RWPE1 (cell line): ENCODE measurements around the gene SLC4A4.

ENCODE experiments used
- CTCF ChIA-PET: fragments of 350-600 bp; sonication (Branson Sonifier 250); formaldehyde crosslinking; extraction: SDS; loops from one replicate; lab custom pipeline; 2021; lab: Yijun Ruan, JAX
- POLR2A ChIA-PET: fragments of 400-600 bp; formaldehyde crosslinking; extraction: SDS; loops from one replicate; lab custom pipeline; 2020; ENCODE audit warnings: antibody characterized with exemption; ENCODE audit not compliant: low non-redundant PET; lab: Yijun Ruan, JAX
- DNase-seq: peaks from one replicate; pipeline ENCODE4 v3.0.0; 2012; ENCODE audit warnings: low spot score
- H3K27ac ChIP-seq: fragments of 450-650 bp; 2 replicates; pipeline ENCODE4 v1.5.1; 2017
- CTCF ChIP-seq: fragments of 450-650 bp; conservative IDR thresholded peaks from 2 replicates; pipeline ENCODE4 v1.5.1; 2017; ENCODE audit warnings: low read depth, mild to moderate bottlenecking

The SLC4A4 gene

GRCh38 chr4:71346710-71347109 is 7.9 kb downstream of the SLC4A4 start:
- CTCF ChIA-PET = no interaction called here
- DNase-seq = no peak
- POLR2A ChIA-PET = no interaction called here
- no peak overlapping the region for H3K27ac ChIP-seq
- no peak for TF ChIP-seq CTCF

GRCh38 chr4:71348586-71348985 is 9.8 kb downstream of the SLC4A4 start:
- ChIA-PET POLR2A (no interaction called here), CTCF (interaction anchor here (1.0 kb wide), 1 partner anchor 21 kb away, joined by 5 read pairs; no protein-coding TSS in a partner anchor)
- no peak for DNase-seq
- no peak for TF ChIP-seq CTCF
- no peak overlapping the region for H3K27ac ChIP-seq

GRCh38 chr4:71355045-71355444 is 16.2 kb downstream of the SLC4A4 start:
- CTCF ChIA-PET = no interaction called here
- DNase-seq = no peak
- TF ChIP-seq CTCF = no peak
- POLR2A ChIA-PET = no interaction called here
- no peak overlapping the region for H3K27ac ChIP-seq

GRCh38 chr4:71355971-71356370 is 17.2 kb downstream of the SLC4A4 start:
- no peak for DNase-seq
- POLR2A ChIA-PET = no interaction called here
- CTCF ChIA-PET = no interaction called here
- no peak overlapping the region for H3K27ac ChIP-seq
- no peak for TF ChIP-seq CTCF

GRCh38 chr4:71356924-71357663 is 18.3 kb downstream of the SLC4A4 start:
- H3K27ac ChIP-seq = no peak overlapping the region
- ChIA-PET POLR2A (no interaction called here), CTCF (no interaction called here)
- DNase-seq = no peak
- TF ChIP-seq CTCF = no peak

- ChIA-PET POLR2A (no interaction called here), CTCF (no interaction called here)
- no peak for DNase-seq
- no peak overlapping the region for H3K27ac ChIP-seq
- no peak for TF ChIP-seq CTCF
These were observed 22.0 kb downstream of the SLC4A4 start for GRCh38 chr4:71360844-71361243.
